Glomerular visceral epithelial cell (primary cell): ENCODE measurements around the gene FGB.
"Not testable (repeated sequence)": the region's sequence is repeated elsewhere in the genome, so short reads cannot be mapped to it uniquely, and the experiment has no call there.

ENCODE experiments used
- DNase-seq: peaks from one replicate; pipeline ENCODE4 v3.0.0-alpha.2; 2016; ENCODE audit errors: extremely low spot score

FGB gene

DNA sequence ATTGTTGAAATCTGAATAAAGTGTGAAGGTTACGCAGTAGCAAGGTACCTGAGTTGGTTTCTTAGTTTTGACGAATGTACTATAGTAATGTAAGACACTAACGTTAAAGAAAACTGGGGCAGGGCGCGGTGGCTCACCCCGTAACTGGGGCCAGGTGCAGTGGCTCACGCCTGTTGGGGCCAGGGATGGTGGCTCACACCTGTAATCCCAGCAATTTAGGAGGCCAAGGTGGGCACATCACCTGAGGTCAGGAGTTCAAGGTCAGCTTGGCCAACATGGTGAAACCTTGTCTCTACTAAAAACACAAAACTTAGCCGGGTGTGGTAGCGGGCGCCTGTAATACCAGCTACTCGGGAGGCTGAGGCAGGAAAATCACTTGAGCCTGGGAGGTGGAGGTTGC lies 34.5 kb downstream of the FGB start:
- not testable (repeated sequence) for DNase-seq

DNA sequence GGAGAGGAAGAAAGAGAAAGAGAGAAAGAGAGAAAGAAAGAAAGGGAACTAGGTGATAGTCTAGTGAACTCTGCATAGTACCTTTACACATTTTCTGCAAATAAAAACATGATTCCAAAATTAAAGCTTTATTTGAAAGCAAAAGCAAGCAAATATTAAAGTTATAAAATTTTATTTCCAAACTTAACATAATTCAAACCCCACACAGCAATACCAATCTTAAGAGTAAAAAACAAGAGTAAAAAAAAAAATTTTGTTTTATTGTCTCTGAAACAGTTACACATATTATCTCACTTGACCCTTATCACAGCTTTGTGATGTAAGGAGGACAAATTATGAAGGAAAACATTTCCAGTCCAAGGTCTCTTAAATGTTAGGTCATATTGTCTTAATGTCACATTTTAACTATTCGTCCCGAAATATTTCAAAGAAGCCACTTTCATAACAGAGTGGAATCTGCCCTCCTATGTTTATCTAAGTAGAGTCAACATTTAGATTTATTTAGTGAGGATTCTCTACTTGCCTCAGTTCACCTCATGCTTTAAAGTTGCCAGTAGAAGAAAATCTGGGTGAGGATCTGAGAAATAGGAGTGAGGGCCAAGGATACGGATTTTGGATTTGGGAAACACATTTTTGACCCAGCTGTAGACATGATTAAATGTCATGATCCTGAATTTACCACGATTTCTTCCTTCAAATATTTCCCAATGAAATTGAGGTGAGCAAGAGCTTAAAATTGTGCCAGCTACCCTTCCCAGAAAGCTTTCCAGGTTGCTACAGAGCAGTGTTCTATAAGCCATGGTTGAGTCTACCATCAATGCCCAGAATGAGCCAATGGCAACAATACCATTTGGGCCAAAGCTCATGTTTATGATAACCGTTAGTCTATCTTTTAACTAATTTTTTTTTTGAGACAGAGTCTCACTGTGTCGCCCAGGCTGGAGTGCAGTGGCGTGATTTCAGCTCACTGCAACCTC lies 35.3 kb downstream of the FGB start:
- DNase-seq: no peak

DNA sequence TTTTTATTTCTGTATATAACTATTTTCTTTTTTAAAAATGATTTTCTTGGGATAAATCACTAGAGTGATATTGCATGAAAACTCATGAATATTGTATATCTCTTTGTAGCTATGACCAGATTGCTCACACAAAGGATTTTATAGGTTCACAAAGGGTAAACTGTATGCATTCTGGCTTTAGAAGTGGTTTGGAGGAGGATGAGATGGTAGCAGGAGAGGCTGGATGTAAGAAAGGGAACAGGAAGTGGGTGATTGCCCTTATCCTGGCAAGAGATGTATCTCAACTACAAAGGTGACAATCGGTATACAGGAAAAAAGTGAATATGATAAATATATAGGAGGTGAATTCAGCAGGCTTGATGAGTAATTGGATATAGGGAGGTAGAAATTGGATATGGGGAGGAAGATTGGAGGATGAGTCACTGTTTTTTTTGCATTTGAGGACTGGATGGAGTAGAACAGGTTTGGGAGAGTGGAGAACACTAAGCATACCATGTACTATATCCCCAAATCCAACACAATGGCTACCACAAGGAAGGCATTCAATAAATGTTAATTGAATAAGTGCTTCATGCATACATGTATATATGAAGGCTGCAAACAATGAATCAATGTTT lies 39.7 kb downstream of the FGB start:
- no peak for DNase-seq

DNA sequence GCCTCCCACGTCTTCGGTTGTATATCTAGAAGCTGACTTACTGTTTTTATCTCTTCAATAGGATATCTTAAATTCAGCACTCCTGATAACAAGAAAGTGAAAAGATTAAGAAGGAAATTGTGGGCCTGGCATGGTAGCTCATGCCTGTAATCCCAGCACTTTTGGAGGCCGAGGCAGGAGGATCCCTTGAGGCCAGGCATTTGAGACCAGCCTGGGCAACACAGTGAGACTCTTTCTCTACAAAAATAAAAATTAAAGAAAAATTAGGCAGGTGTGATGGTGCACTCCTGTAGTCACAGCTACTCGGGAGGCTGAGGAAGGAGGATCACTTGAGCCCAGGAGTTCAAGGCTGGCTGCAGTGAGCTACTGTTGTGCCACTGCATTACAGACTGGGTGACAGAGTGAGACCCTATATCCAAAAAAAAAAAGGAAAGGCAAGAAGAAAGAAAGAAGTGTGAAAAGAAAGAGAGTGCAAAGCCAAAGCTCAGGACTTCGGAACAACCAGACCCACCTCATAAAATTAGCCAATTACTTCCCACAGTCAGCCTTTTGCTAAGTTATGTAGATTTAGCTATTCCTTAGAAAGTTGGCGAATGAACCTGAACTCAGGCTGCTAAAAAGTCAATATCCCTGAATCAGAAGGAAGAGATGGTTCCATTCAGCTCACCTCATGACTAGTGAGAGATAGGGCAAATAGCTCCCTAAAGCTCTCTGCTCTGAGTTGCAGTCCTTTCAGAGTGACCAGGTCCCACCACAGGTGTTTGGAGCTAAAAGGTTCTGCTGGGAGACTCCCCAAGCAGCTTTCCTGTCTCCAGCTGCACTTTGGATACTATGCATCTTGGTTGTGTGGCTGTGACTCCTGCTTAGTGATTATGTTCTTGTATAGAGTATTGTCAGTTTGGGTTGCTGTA lies 40.5 kb downstream of the FGB start:
- no peak for DNase-seq

DNA sequence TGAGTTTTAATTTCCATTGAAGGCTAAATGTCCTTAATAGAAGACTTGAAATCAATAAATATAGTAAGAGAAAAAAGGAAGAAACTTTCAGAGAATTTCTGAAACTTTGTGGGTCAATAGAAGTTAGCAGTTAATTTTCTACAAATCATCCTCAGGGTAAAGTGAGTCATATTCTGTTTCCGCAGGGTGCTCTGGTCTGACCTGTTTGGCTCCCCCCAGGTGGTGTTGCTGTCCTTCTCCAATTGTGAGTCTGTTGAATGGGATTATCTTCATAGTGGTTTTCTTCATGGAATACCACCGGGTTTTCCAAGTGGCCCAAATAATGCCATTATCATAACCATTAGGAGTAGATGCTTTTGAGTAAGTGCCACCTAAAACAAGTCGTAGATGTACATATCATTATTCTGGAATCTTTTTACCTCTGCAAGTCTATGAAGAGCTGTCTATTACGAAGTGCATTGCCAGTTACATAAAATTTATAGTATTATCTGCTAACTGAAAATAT lies 41.9 kb downstream of the FGB start:
- DNase-seq: no peak

DNA sequence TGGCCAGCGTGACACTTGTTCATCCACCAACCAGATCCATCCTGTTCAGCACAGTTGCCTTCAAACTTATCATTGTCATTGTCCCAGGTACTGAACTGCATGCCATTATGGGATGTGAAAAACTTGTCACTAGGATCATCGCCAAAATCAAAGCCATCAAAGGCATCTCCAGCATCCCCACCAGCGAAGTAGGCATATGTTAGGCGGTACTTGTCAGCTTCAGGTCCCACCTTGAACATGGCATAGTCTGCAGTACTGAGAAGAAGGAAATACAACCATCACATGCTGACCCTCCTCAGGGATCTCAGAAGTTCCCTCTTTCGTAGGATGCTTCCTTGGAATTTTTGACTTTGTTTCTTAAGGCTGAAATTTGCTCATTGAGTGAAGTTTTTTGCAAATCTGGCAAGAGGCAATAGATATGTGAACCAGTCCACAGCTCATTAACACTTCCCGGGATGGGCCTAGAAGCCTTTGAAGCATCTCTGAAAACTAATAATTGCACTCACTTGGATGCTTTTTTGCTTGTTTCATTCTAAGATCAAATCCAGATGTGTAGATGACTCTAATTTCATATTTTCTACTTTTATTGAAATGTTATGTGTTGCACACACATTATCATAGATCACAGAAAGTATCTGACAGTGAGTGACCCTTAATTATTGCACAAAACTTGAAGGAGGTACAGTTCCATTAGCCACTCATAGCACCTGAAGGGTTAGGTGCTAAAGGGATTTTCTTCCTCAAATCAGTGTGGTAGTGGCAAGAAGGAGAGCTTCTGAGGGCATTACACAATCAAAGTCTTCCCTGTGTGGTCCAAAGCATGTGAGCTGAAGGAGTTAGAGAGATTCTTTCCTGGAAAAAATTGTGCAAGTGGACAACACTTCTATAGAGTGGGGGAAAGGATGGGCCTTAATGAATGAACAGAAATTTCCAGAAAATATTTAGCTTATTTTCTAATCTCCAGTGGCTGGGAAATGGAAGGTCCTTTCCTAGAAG lies 44.2 kb downstream of the FGB start:
- DNase-seq: no peak

DNA sequence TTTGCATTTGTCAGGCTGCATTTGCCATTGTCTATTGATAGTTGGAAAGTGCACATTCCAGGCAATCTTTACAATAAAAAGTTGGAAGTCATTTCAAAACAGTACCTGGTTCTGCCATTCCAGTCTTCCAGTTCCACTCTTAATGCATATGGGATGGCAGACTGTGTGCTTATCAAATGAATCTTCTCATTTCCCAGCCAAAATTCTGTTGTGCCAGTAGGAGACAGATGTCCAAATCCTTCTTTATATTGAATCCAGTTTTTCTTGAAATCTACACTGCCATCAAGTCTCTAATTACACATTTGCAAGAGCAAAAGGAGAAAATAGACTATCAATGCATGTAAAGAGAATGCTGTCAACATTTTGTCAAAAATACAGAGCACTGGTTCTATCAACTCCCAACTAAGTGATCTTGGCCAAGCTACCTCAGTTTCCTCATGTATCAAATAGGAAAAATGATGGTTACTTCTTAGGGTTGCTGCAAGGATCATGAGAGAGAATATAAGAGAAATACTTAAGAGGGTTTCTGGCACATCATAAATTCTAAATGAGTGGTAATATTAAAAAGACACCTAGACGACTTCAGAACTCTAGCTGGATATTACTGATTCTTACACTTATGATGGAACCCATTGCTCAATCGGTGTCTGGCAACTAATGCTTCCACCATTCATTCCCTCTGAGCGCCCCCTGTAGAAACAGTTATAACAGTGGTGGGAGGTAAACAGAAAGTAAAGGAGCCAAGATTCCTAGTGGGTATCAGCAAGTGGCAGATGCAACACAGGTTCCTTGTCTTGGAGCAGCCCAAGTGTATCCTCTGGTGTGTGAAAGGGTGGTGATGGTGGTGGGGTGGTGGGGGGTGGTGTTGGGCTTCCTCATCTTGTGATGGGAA lies 45.8 kb downstream of the FGB start:
- DNase-seq: no peak

DNA sequence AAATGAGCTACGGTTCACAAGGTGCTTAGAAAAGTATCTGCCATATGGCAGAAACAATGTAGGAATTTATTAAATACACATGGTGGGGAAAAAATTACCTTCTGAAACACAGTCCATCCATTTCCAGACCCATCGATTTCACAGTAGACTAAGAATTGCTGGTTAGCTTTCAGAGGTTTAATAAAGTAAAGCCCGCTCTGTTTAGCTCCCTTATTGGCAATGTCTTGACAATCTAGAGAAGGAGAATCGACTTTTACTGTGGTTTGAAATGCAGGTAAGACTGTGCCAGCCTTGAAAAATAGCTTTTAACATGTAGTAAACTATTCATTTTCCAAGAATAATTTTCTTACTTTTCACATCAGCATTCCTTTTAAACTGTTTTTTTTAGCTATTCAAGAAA lies 46.7 kb downstream of the FGB start:
- no peak for DNase-seq

DNA sequence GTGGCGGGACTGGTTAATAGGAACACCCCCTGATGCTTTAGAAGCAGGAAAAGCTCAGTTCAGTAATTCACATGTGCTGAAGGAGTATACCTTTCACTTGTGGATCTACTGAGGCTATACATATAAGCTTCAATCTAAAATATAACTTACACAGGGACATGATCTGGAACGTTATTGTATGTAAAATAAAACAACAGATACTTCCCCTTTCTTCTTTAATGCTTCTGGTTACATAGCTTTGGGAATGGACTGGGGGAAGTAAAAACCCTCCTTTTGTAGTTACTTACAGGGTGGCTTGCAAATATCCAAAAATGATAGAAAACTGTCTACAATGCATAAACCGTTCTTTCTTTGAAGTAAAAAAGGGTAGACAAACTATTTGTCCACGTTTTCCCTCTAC lies 47.8 kb downstream of the FGB start:
- no peak for DNase-seq

DNA sequence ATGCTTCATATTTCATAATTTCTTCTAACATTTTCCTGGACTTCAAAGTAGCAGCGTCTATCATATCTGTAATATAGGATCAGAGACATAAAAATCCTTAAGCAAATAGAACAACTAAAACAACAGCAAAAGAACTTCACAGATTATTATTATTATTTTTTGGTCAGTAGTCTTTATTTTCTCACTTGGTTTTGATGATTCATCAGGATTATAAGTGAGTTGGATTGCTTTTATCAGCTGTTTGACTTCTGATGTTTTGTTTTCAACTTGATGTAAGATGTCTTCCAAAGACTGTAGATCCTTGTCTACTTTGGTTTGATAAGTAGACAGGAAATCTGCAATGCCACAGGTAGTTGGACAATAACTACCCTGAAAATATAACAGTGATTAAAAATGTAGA lies 49.0 kb downstream of the FGB start:
- no peak for DNase-seq

DNA sequence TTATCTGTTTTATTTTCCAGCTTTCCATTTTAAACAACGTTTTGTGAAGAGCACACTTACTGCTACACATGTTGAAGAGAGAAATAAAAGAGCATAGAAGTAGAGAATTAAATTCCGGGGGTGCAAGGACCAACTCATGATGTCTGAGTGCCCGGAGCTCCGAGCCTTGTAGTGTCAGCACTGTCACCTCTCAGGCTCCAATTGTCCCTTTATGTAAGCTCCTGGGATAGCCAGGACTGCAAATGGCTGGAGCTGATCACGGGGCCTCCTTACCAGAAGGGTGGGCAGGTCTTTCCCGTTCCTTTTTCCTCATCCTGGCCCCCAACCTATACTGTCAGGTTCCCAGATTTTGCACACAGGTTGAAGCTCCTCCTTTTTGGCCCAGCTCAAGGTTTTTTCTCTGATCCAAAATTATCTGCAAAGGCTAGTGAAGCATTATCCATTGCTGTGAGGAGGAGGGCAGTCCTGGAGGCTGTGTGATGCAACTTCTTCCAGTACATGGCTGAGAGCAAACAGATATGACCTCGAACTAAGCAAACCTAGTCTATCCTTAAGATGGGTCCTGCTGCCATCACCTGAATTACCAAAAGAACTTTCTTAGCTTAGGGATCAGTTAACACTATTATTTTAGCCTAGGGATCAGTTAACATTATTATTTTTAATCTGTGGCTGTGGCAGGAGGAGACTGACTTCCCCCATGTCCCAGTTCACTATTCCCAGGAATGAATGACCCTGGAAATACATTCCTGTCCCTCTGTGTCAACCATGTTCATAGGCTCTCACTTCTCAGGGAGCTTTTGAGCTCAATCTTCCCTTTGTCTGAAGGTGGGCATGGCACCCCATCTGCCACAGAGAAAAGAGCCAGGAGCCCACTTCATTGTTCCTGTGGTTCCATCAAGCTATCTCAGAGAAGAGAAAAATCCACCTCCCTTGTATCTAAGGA lies 49.9 kb downstream of the FGB start, which contains the start of gene FGG:
Gene FGG (minus strand): TSS at position 185 of the 943 bp plus-strand sequence. CDS start 47 bp downstream, at position 138.
- DNase-seq: no peak

DNA sequence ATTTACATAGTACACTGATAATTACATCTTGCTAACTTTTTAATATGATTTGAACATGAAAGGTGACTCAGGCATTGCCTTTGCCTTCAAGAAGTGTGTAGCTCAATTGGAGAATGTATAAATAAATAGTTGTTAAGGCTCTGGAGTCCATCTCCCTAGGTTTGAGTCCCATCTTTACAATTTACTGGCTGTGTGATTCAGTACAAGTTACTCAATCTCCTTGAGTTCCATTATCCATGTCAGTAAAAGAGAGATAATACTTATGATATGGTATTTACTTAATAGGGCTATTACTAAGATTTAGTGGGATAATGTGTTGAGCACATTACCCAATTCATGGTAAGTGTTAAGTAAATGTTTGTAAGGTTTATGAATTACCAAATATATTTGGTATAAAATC lies 51.5 kb downstream of the FGB start:
- DNase-seq: no peak

DNA sequence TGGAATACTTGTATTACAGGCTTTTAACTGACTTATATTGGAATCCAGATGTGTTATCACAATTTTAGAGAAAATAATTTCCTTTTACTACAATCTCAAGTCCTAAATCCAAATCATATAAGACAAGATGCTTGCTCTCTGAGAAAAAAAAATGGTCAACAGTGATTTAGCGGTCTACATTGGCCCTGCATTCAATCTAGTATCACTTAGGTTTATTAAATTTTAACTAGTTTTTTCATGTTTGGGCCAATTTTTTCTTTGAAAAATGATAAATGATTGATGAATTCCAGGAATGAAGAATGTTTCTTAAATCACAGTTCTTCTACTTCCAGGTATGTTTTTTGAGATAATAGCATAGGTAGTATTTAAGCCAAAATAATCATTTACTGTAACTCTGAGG lies 52.4 kb downstream of the FGB start:
- DNase-seq: no peak

DNA sequence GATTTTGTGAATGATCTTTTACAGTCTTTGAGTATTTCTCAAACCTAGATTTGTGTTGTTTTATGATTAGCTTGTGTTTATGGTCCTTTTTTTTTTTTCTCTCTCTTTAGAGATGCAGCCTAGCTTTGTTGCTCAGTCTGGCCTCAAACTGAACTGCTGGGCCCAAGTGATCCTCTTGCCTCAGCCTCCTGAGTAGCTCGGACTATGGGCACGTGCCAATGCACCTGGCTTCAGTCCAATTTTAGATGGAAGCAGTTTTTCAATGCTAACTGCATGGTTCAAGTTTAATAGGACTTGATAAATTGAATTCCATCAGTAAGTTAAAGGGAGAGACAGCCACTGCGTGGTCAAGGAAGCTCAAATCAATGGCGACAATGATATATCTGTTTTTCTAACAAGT lies 53.5 kb downstream of the FGB start:
- no peak for DNase-seq

DNA sequence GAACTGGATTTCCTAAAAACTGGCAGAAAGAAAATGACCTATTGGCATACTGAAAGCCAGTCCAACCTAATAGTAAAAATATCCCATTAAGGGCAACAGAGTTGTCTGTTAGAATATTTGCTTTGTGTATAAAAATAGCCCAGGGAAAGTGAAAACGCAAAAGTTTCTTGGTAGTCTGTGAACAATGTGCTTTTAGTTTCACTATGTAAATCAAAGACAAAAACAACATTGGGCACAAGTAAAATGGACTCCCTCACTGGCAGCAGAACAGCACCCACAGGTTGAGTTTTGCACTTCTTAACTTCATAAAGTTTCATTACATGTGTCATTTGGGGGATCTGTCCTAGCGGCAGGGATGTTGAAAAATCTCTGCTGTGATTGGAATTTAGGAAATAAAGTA lies 53.9 kb downstream of the FGB start:
- DNase-seq: no peak

DNA sequence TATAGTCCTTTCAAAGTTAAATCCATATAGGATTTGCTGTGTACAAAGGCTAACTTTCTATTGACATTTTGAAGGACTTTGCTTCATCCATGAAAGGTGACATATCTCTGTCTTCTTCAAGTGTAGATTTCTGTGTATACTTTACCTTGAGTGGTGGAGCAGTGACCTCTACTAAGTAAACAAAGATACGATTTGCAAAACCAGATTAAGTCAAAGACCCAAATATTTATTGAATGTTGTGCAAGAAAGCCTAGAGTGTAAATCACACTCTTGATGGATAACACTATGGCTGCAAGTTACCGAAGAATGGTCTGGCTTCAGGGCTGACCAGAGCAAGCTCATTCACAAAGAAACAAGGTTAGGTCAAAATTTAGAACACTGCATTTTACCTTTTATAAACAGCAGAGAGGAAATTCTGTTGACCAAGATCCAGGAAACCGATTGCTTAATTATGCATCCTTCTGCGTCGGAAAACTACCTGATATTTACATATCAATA lies 55.1 kb downstream of the FGB start:
- DNase-seq: no peak

DNA sequence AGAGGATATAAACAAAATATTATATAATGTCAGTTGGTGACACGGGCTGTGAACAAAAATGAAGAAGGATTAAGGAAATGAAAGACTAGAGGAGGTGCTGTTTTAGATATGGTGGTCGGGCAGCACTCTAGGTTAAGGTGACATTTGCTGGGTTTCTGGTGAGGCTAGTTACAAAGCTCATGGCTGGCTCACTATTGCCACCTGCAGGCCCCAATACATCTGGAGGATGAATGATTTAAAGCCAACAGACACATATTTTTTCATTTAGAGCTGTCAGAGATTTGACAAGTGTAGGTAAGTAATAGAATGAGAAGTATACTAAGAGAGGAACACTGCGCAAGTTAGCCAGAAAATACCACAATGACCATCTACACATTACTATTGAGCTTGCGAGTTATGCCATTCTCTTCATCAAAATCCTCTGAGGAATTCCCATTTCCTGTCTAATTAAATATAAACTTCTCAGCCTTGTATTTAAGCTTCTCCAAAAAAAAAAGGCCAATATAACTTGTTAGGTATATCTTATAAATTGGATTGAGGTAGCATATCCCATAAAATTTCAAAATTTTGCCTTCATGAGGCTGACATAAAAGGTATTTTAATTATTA lies 56.0 kb downstream of the FGB start:
- DNase-seq: peak; percentile 69

DNA sequence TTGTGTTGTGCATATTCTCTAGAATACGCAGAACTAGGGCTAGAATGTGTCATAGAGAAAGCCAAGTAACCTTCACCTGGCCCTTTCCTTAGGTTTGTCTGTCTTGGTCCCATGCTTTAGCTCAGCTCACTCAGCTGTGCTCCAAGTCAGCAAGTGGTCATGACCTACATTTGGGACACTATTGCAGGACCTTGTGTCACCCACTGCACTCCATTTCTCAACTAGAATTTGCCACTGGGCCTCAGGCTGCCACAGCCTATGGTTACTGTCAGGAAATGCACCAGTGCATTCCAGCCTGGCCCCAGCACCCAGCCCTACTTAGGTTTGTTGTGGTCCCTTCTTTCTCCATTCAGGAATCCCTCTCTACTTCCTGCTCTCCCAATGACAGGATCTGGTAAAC lies 57.3 kb downstream of the FGB start:
- DNase-seq: no peak
